ENCODE measurements around the gene BMERB1.
"Not testable (repeated sequence)": the region's sequence is repeated elsewhere in the genome, so short reads cannot be mapped to it uniquely, and the experiment has no call there.

GRCh38 chr16:15442140-15442539, 7.8 kb downstream of the BMERB1 start:
- not testable (repeated sequence) for TF ChIP-seq CTCF (optimal IDR thresholded peaks at IDR 0.05 in 1 of 3, IDR thresholded peaks at IDR 0.05 in 1 of 3, conservative IDR thresholded peaks at IDR 0.05 in 1 of 3; ENCODE audit: extremely low read depth in 1 of 3, insufficient read depth in 2 of 3, low read length in 3 of 3); EZH2 (IDR thresholded peaks at IDR 0.05; ENCODE audit: low read length)

Measured in keratinocyte (primary cell).